Transverse colon (tissue), 4 donors: ENCODE data around the gene TSPAN9.

Source experiments
- CTCF ChIP-seq, 5 experiments: fragments of 200-600 bp in 3 of 5; fragments of 450-650 bp in 2 of 5; sonication (generic) in 3 of 5; IDR thresholded peaks; 1 replicate in 2 of 5; 2 replicates in 3 of 5; pipeline ENCODE4 v1.5.1; 2016 to 2017; ENCODE audit warnings: antibody characterized with exemption in 5 of 5, inconsistent platforms in 3 of 5, mild to moderate bottlenecking in 2 of 5, moderate library complexity in 1 of 5
- EP300 ChIP-seq: sonication (generic); formaldehyde crosslinking; IDR thresholded peaks from one replicate; pipeline ENCODE4 v1.6.1; 2017; ENCODE audit warnings: antibody characterized with exemption, low read depth
- POLR2A ChIP-seq: fragments of 450-650 bp; IDR thresholded peaks from one replicate; pipeline ENCODE4 v1.6.1; 2016; ENCODE audit warnings: antibody characterized with exemption, mild to moderate bottlenecking, moderate library complexity
- POLR2AphosphoS5 ChIP-seq, 3 donors: sonication (generic); formaldehyde crosslinking; IDR thresholded peaks; one replicate each; pipeline ENCODE4 v1.6.1; 2016; ENCODE audit warnings: antibody characterized with exemption in 3 of 3

GRCh38 chr12:3191450-3191849 lies 114.3 kb downstream of the TSPAN9 start:
- no peak for TF ChIP-seq CTCF (IDR thresholded peaks at IDR 0.05)
- no peak for TF ChIP-seq POLR2A
- TF ChIP-seq POLR2AphosphoS5 (IDR thresholded peaks at IDR 0.05): no peak
- TF ChIP-seq EP300: no peak
